DMS53 (cell line): ENCODE measurements around the gene BOK.

Source experiments
- DNase-seq: peaks from one replicate; lab custom pipeline; 2025; lab: John Stamatoyannopoulos, UW

Gene BOK

GRCh38 chr2:241538838-241539615 lies 19.5 kb upstream of the BOK start:
- DNase-seq, result no peak

GRCh38 chr2:241539616-241540374 lies 18.8 kb upstream of the BOK start:
- no peak for DNase-seq

GRCh38 chr2:241540401-241540770 lies 18.2 kb upstream of the BOK start:
- DNase-seq, result no peak

DNA sequence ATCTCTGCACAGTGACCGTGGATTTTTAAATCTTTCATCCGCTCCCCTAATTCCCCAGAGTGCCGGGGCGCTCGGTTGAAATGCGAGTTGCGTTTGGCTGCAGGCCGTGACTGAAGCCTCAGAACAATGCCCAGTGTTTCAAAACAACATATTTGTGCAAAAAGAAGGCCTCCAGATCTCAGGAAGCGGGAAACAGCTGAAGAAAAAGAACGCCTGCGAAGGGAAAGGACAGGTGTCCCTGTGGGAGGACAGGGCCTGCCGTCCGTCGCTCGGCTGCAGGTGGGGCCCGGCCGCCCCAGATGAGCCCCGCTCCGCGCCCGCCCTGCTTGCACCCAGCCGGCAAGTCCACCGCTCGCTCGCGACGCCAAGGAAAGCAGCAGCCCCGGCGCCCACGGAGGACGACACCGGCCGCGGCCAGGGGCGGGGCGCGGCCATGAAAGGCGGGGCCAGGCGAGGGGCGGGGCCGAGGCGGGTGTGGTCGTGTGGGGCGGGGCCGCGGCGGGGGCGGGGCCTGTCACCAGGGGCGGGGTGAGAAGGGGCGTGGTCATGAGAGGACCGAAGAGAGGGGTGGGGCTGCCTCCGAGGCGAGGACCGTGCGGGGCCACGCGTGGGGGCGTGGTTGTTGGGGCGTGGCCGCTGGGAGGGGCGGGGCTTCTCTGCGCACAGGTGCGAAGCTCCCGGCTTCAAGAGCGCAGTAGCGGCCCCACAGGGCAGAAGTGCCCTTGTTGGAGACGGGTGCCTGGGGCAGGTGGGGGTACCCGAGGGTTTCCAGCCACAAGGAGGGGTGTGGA lies 17.6 kb upstream of the BOK start:
- peak; percentile 82 for DNase-seq

DNA sequence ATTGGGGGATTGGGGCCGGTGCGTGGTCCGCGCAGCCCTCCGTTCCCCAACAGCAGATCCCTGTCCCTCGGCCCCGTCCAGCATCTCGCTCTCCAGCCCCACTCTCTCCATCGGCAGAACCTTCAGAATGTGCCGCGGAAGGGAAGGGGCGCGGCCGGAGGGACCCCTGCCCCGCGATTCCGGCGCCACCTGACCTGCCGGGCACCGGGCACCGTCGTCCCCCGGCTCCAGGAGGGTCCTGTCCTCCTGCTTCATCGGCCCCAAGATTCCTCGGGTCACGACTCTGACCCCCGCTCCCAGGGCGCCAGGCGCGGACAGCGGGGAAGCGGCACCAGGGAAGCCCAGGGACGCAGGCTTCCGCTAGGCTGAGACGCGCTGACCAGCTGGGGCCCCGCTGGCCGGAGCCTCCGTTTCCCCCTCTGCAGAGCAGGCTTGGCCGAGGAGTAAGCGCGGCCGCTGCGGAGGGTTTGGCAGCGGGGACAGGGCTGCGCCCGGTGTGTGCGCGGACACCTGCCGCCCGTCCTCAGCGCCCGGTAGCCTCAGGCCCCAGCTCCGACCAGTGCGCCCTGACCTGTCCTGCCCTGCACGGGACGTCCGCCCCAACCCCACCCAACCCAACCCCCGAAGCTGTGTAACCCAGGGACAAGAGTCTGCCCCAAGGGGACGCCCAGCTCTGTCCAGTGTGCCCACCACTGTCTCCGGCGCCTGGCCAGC lies 16.8 kb upstream of the BOK start:
- peak; percentile 47 for DNase-seq

GRCh38 chr2:241542278-241542605 lies 16.3 kb upstream of the BOK start:
- DNase-seq, result peak; percentile 40

GRCh38 chr2:241545106-241545505 lies 13.4 kb upstream of the BOK start:
- DNase-seq, result no peak

- DNase-seq, result no peak
Measured at GRCh38 chr2:241545523-241546473, 12.7 kb upstream of the BOK start.

DNA sequence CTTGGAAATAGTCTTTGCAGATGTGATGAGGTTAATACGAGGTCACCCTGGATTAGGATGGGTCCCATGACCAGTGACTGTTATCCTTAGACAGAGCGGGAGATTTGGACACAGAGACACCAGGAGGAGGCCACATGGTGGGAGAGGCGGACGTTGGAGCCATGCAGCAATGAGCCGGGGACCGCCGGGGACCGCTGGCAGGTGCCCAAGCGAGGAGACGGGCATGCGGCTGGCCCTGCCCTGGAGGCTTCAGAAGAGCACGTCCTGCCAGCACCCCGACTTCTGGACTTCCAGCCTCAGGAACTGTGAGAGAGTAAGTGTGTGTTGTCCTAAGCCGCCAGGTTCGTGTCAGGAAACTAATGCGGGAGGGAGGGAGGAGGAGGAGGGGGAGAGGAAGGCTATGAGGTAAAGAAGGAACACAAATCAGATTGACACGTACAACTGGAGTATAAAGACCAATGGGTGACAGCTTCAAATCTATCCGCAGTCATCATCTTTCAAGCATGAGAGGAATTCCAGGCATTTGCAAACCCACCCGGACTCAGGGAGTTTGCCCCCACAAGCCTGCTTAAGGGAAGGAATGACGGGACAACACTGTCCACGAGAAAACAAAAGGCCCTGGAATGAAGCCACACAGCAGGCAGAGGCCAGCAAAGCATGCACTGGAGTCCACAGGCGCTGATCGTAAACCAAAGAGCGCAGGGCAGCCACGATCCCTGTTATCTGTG lies 11.6 kb upstream of the BOK start:
- DNase-seq, result no peak

DNA sequence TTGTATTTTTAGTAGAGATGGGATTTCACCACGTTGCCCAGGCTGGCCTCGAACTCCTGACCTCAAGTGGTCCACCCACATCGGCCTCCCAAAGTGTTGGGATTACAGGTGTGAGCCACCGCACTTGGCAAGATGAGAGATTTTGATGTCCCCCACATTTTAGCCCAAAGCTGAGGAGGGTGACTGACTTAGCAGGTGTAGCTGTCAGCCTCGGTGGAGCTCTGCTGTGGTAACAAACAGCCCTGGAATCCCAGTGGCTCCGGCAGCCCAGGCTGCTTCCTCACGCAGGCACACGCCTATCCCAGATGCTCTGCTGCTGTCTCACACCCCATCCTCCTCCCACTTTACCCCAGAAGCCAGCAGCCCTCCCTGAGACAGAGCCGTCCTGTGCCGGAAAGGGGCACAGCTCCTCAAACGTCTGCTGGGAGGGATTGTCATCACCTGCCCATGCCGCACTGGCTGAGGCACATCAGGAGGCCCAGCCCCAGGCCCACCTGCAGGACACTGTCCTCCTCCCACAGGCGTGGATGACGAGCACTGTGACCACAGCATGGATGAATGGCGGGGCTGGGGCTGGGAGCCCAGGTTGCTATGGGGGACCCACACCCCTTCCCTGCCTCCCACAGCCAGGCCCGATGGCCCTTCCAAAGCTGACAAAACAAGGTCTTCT lies 10.6 kb upstream of the BOK start:
- DNase-seq, result no peak

GRCh38 chr2:241548451-241548835 lies 10.1 kb upstream of the BOK start:
- no peak for DNase-seq

- DNase-seq, result no peak
Measured at GRCh38 chr2:241550616-241551580, 7.6 kb upstream of the BOK start.

- no peak for DNase-seq
Measured at GRCh38 chr2:241551599-241551997, 6.9 kb upstream of the BOK start.

GRCh38 chr2:241551998-241552737 lies 6.4 kb upstream of the BOK start:
- no peak for DNase-seq

DNA sequence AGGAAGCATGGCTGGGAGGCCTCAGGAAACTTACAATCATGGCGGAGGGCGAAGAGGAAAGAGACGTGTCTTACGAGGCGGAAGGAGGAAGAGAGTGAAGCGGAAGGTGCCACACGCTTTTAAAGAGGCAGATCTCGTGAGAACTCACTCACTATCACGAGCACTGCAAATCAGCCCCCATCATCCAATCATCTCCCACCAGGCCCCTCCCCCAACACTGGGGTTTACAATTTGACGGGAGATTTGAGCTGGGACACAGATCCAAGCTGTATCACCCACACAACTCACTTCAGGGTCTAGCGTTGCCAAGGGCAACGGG lies 5.1 kb upstream of the BOK start:
- DNase-seq, result no peak

GRCh38 chr2:241553981-241554380 lies 4.6 kb upstream of the BOK start:
- DNase-seq, result no peak

DNA sequence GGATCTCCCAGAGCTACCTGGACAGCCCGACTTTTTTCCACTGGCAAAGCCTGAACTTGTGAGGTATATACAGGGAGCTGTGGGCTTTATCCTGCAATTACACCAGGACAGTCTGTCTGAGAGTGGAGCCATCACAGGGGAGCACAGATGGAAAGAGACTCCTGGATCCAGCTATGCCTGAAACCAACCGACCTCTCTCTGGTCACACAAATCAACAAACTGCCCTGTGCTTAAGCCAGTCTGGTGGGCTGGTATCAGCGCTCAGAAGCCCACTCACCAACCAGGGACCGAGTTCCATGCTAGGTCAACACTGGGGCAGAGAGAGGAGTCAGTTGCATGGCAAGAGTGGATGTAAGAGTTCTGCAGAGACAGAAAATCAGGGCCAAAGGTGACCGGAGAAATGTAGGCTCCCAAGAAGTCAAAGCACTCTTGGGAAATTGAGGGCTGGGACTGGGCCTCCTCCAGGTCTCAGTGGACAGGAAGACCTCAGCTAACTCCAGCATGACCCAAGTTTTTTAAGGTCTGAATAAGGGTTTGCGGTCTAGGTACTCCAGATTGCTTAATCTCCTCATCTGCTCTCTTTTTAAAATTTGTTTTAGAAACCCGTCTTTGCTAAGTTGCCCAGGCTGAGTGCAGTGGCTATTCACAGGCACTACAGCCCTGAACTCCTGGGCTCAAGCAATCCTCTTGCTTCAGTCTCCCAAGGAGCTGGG lies 3.8 kb upstream of the BOK start:
- DNase-seq, result no peak

DNA sequence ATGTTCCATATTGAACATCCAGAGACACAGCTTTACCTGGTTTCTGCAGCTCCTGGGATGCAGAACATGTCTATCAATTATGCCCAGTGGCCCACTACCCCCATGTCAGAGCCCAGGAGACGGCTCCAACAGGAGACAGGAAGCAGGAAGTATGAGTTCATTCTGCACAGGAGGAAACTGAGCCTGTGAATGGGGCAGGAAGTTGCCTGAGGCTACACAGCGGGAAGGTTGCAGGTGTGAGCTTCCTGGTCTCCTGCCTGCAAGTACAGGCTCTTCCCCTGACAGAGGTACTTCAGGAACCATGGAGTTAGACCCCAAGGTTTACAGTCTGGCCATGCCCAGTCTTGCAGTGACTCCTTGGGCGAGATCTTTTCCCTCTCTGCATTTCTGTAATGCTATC lies 2.8 kb upstream of the BOK start:
- DNase-seq, result no peak
